SH-SY5Y (cell line): ENCODE data around the gene NID1.

Experiments used
- GATA2 ChIP-seq: IDR thresholded peaks from 2 replicates; pipeline ENCODE4 v1.6.1; 2011; ENCODE audit warnings: mild to moderate bottlenecking, low read depth, low read length
- GATA3 ChIP-seq: IDR thresholded peaks from 2 replicates; pipeline ENCODE4 v1.6.1; 2011; ENCODE audit warnings: low read depth, mild to moderate bottlenecking, low read length, moderate library complexity

DNA sequence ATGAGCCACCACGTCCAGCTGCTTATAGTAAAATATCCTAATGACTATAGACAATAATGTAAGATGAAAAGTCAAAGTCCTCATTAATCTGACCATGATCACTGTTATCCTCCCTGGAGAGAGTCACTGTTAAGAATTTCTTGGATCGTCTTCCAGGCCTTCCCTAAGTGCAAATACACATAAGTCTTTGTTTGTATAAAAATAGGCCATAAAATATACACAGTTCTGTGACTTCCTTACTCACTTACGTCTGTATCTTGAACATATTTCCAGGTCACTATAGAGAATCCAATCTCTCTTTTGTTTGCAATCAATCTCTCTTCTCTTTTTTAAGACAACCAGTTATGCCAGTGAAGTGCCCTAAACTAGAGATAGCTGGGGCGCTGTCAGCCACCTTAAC is 109.1 kb downstream of the NID1 start:
- TF ChIP-seq GATA2 (no peak), GATA3 (no peak)
